GM11168 (cell line): ENCODE data around the gene TPBGL.

Experiments used
- in situ Hi-C: fragments of 300-500 bp; cut with MboI; formaldehyde crosslinking; loops from one replicate; pipeline ENCODE4 v1.12.0; 2022; ENCODE audit warnings: low sequenced_read_pairs; ENCODE audit not compliant: unreplicated experiment

The TPBGL gene

GRCh38 chr11:75269367-75269660, 28.7 kb downstream of the TPBGL start:
- in situ Hi-C loops = no loop called here

GRCh38 chr11:75269896-75270295, 29.3 kb downstream of the TPBGL start:
- in situ Hi-C loops = no loop called here

GRCh38 chr11:75270896-75271418, 30.4 kb downstream of the TPBGL start:
- in situ Hi-C loops = no loop called here

GRCh38 chr11:75271730-75272129, 31.2 kb downstream of the TPBGL start:
- in situ Hi-C loops = no loop called here

- in situ Hi-C loops = no loop called here
Measured at GRCh38 chr11:75272391-75272790, 31.8 kb downstream of the TPBGL start.

- in situ Hi-C loops = no loop called here
Measured at GRCh38 chr11:75272821-75273301, 32.3 kb downstream of the TPBGL start.

GRCh38 chr11:75273411-75274391, 33.1 kb downstream of the TPBGL start:
- in situ Hi-C loops = no loop called here

- in situ Hi-C loops = loop anchor here (5.0 kb wide), 1 partner anchor 108 kb away; no protein-coding TSS in a partner anchor
Measured at GRCh38 chr11:75274716-75275115, 34.1 kb downstream of the TPBGL start.

GRCh38 chr11:75275581-75275980, 35.0 kb downstream of the TPBGL start:
- in situ Hi-C loops = loop anchor here (5.0 kb wide), 1 partner anchor 107 kb away; no protein-coding TSS in a partner anchor

- in situ Hi-C loops = loop anchor here (5.0 kb wide), 1 partner anchor 106 kb away; no protein-coding TSS in a partner anchor
Measured at GRCh38 chr11:75276186-75276585, 35.6 kb downstream of the TPBGL start.

- in situ Hi-C loops = loop anchor here (5.0 kb wide), 1 partner anchor 106 kb away; no protein-coding TSS in a partner anchor
Measured at GRCh38 chr11:75276686-75277085, 36.1 kb downstream of the TPBGL start.

GRCh38 chr11:75277211-75277805, 36.7 kb downstream of the TPBGL start:
- in situ Hi-C loops = loop anchor here (5.0 kb wide), 1 partner anchor 105 kb away; no protein-coding TSS in a partner anchor

- in situ Hi-C loops = loop anchor here (5.0 kb wide), 1 partner anchor 104 kb away; no protein-coding TSS in a partner anchor
Measured at GRCh38 chr11:75277991-75278790, 37.6 kb downstream of the TPBGL start.

- in situ Hi-C loops = loop anchor here (5.0 kb wide), 1 partner anchor 103 kb away; no protein-coding TSS in a partner anchor
Measured at GRCh38 chr11:75279273-75279672, 38.7 kb downstream of the TPBGL start.

GRCh38 chr11:75280227-75280701, 39.7 kb downstream of the TPBGL start:
- in situ Hi-C loops = no loop called here

GRCh38 chr11:75280770-75281468, 40.3 kb downstream of the TPBGL start:
- in situ Hi-C loops = no loop called here

GRCh38 chr11:75281469-75282095, 41.0 kb downstream of the TPBGL start:
- in situ Hi-C loops = no loop called here

GRCh38 chr11:75283391-75283931, 42.9 kb downstream of the TPBGL start:
- in situ Hi-C loops = no loop called here
